GM12875 (cell line): ENCODE measurements around the gene TRIB2.

Experiments
- H3K4me3 ChIP-seq: one replicate; pipeline ENCODE4 v1.5.1; 2011; ENCODE audit warnings: low read depth, low read length, control low read depth
- TF ChIP-seq, protein P1 (sequence below): IDR thresholded peaks from 2 replicates; pipeline ENCODE4 v1.5.1; 2011; ENCODE audit warnings: low read depth, mild to moderate bottlenecking, control low read depth, inconsistent platforms, low read length, moderate library complexity, borderline replicate concordance; ENCODE audit not compliant: insufficient read depth

The TRIB2 gene

DNA sequence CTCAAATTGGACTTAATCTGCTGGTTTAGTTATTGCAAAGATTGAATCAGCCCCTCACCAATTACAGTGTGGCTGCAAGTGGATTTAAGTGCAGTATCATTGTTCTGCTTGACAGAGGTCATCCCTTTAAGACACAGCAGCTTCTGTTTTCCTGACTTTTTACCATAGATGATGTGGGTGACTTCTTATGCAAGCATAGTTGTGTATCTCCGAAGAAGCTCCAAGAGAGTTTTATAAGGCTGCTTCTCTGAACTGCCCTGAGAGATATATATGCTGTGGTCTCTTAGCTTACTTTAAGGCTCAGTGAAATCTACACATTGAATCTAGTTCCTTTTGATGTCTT, 3.5 kb downstream of the TRIB2 start:
- TF ChIP-seq, protein P1, sequence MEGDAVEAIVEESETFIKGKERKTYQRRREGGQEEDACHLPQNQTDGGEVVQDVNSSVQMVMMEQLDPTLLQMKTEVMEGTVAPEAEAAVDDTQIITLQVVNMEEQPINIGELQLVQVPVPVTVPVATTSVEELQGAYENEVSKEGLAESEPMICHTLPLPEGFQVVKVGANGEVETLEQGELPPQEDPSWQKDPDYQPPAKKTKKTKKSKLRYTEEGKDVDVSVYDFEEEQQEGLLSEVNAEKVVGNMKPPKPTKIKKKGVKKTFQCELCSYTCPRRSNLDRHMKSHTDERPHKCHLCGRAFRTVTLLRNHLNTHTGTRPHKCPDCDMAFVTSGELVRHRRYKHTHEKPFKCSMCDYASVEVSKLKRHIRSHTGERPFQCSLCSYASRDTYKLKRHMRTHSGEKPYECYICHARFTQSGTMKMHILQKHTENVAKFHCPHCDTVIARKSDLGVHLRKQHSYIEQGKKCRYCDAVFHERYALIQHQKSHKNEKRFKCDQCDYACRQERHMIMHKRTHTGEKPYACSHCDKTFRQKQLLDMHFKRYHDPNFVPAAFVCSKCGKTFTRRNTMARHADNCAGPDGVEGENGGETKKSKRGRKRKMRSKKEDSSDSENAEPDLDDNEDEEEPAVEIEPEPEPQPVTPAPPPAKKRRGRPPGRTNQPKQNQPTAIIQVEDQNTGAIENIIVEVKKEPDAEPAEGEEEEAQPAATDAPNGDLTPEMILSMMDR = no peak
- no peak overlapping the region for H3K4me3 ChIP-seq

DNA sequence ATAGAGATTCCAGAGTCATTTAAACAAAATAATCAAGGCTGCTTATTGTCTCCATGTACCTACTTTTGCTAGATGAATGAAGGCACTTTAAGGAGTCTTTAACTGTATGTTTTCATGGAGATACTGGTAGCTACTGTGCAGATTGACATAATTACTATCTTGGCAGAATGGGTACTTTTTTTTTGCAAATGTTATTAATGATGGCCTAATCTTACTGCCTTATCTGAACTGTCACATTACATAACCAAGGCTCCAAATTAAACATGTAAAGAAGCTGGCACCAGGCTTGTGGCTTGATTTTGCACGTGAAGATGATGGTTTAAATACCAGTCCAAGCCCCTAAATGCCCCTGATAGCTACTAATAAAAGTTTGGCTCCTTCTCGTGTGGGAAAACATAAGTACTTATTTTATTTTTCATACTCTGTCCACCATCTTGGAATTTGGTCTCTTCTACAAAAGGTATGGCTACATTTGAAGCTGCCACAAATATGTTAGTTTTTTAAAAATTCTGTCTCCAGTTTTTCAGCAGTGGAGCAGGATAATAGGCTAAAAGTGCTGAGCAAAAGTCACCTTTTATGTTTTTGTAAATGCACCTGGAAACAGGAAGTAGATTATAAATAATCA, 4.1 kb downstream of the TRIB2 start:
- H3K4me3 ChIP-seq = no peak overlapping the region
- TF ChIP-seq, protein P1 = no peak

DNA sequence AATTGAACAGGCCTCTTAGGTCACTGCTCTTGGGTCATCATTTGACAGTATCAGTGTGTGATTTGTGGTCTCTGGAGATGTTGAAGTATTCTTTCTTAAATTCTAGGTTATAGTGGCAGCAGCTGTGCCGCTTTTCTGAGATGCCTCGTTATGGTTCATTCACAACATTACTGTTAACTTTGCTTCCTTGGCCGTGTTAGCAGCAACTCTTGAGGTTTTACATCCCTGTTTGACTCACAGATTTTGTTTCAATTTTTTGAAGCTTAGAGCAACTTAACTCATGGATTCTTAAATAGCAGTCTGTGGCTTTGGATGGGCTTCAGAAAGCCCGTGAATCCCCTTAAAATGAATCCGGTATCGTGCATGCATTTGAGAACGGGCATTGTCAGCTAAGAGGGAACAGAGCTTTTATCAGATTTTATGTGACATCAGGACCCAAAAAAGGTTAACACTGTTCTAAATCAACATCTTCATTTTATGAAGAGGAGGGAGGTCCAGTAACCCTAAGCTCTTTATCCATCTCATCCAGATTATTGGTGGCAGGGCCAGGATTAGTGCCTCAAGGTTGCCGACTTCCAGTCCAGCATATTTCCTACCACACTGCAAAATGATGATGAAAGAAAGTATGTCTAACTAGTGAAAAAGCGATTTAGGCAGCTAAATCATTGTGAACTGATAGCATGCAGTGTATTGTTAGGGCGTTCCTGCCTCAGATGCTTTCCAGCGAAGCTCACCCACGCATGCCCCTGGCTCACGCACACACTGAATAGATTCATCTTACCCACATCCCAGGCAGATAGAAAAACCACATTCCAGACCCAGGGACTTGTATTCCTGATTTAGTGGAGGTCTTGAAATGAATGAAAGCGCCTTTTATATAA, 5.1 kb downstream of the TRIB2 start:
- TF ChIP-seq, protein P1 = no peak
- no peak overlapping the region for H3K4me3 ChIP-seq

DNA sequence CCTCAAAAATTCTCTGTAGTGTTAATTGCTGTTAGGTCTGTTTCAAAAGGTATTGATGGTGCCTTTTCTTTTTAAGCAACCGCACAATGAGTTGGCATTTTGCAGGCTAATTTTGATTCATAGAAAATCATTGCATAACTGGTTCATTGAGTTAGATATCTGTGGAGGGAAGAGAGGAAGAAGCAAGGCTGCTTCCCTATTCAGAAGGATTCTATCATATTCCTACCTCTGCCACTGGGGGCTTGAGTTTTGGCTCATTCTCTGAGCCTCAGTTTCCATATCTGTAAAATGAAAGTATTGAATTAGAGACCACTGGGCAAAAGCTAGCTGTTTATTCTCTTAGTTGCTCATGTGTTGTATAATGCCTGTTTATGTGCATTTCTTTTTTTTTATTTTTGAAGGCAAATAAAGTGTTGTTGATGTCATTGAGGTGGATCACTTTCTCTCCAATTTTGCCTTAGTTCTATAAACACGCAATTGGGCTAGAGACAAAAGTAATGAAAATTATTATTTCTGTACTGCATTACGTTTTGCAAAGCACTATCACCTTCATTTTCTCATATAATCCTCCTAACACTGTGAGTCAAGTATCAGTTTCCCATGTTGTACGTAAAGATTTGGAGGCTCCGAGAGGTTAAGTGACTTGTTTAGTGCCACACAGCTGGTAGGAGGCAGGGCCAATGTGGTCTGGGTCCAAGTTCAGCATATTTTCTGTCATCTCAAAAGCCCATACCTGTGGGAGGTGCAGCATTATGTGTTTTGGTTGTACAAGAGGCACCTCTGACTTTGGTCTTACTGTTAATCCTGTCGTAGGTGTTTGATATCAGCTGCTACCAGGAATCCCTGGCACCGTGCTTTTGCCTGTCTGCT, 5.9 kb downstream of the TRIB2 start:
- TF ChIP-seq, protein P1 = no peak
- H3K4me3 ChIP-seq = no peak overlapping the region

DNA sequence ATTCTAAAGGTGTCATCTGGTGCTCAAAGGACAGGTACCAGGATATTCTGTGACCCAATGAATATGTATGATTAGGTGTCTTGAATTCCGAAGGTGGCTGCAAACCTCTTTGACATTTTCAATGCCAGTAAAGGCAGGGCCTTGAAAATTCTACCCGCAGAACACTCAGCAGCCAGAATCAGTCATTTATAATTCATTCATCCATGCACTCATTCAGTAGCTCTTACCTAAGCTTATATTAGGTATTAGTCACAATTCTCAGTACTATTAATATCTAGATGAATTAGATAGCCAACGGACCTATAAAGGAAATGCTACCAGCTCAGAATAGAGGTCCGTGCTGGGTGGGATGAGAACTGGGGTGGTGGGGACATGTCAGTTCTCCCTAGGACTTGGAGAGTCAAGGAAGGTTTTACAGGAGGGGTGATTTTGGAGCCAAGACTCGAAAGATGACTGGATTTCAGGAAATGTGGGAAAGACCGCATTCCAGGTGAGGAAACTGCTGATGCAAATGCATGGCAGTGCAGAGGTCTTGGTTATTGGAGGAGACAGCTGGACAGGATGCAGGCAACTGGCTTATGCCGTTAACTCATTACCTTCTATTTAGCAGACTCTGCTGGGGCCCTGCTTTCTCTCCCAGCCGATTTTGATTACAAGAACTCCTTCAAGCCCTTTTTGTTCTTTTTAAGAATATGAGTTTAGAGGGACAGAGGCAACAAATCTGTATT, 7.2 kb downstream of the TRIB2 start:
- no peak overlapping the region for H3K4me3 ChIP-seq
- TF ChIP-seq, protein P1 = no peak

DNA sequence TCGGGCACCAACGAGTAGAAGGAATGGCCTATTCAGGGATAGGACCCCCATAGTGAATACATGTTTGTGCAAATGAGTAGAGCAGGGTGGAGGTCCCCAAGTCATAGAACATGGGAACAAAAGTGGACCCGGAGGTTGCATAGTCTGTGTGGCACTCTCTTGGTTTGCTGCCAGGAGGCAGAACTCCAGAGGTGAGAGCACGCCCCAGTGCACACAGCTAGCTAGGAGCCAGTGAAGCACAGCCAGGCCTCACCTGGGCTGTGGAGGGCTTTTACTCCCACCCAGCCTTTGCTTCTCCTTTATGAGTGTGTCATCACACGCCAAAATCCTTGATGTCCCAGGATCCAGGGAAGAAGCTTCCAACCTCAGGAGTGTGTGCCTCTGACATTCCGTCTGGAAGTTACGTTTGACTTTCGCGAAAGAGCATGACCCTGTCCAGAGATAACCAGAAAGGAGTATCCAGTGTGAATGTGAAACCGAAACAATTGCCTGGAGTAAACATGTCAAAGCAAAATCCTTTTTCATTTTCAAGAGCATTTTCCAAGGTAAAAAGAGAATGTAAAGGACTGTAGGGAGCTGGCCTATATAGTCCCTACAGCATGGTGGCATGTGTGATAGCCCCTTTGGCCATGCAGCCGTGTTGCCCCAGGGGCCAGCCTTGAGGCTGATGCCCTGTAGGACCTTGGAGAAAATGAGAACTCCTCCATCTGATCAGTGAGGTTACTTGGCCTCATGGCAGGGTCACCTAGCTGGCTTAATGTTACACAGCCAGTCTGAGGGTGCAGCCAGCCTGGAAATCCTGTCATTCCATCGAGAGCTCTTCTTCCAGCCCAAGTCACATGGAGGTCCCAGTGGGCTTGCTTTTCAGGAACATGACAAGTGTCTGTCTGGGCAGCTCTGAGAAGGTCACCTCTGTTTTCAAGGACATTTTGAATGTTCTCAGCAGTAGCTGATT, 8.8 kb downstream of the TRIB2 start:
- H3K4me3 ChIP-seq = no peak overlapping the region
- TF ChIP-seq, protein P1 = no peak
